ENCODE results near the gene MYL4.
"Not testable (repeated sequence)": the region's sequence is repeated elsewhere in the genome, so short reads cannot be mapped to it uniquely, and the experiment has no call there.

Gene MYL4

DNA sequence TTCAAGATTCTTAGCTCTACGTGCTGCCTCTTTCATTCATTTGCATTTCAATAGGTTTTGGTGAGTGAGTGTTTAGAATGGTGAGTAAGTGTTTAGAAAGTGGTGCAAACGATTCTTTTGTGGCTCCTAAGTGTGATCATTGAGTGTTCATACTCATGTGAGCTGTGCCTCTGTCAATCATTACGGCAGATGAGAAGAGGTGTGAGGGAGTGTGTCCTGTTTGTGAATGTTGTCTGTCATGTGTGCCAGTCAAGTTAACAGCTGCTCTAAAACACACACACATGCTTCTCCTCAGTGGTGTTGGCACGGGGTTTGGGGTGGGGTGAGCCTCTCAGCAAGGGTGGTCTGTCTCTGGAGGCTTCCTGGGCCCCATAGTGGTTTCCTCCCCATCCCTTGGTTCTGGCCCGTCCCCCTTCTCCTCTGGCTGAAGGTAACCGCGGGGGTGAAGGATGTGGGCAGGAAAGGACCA is 11.4 kb downstream of the MYL4 start:
- DNase-seq (ENCODE audit: insufficient read length, low spot score) (no peak), FAIRE-seq (no peak)
- no peak for TF ChIP-seq POLR2A (IDR thresholded peaks at IDR 0.05; ENCODE audit: low read depth, low read length)

GRCh38 chr17:47221154-47221553 is 12.0 kb downstream of the MYL4 start:
- no peak for FAIRE-seq
- no peak for DNase-seq (ENCODE audit: insufficient read length, low spot score)
- TF ChIP-seq POLR2A (IDR thresholded peaks at IDR 0.05; ENCODE audit: low read depth, low read length) = no peak

GRCh38 chr17:47222047-47222446 is 12.9 kb downstream of the MYL4 start:
- TF ChIP-seq POLR2A (IDR thresholded peaks at IDR 0.05; ENCODE audit: low read depth, low read length) = no peak
- DNase-seq (ENCODE audit: insufficient read length, low spot score) (no peak), FAIRE-seq (no peak)

- DNase-seq (ENCODE audit: insufficient read length, low spot score) (no peak), FAIRE-seq (no peak)
- TF ChIP-seq POLR2A (IDR thresholded peaks at IDR 0.05; ENCODE audit: low read depth, low read length) = no peak
Observed at GRCh38 chr17:47223007-47223406, 13.9 kb downstream of the MYL4 start.

DNA sequence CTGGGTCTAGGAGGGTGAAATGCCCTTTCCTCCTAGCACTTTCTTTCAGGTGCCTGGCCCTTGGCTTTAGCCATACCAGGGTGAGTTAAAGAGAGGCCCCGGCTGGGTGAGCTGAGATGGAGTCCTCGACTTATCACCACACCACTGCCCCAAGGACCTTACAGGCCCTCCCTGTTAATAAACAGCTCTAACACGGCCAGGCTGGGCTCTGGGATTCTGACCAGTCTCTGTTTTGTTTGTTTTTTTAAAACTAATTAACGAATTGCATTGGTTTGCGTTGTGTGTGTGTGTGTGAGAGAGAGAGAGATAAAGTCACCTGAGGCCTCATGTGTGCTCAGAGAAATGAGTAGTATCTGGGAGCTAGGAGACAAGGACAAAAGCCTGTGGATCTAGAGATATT is 14.3 kb downstream of the MYL4 start:
- no peak for FAIRE-seq
- no peak for DNase-seq (ENCODE audit: insufficient read length, low spot score)
- no peak for TF ChIP-seq POLR2A (IDR thresholded peaks at IDR 0.05; ENCODE audit: low read depth, low read length)

- not testable (repeated sequence) for FAIRE-seq; DNase-seq (ENCODE audit: insufficient read length, low spot score)
Observed at GRCh38 chr17:47224077-47224476, 14.9 kb downstream of the MYL4 start.

- DNase-seq (ENCODE audit: insufficient read length, low spot score) (no peak), FAIRE-seq (no peak)
- TF ChIP-seq POLR2A (IDR thresholded peaks at IDR 0.05; ENCODE audit: low read depth, low read length) = no peak
Observed at GRCh38 chr17:47224966-47225365, 15.8 kb downstream of the MYL4 start.

- FAIRE-seq (peak; percentile 90), DNase-seq (ENCODE audit: insufficient read length, low spot score) (peak; percentile 74)
- no peak for TF ChIP-seq POLR2A (IDR thresholded peaks at IDR 0.05; ENCODE audit: low read depth, low read length)
Observed at GRCh38 chr17:47225436-47225858, 16.3 kb downstream of the MYL4 start.

- DNase-seq (ENCODE audit: insufficient read length, low spot score) (no peak), FAIRE-seq (no peak)
- TF ChIP-seq POLR2A (IDR thresholded peaks at IDR 0.05; ENCODE audit: low read depth, low read length) = no peak
Observed at GRCh38 chr17:47225911-47226688, 17.0 kb downstream of the MYL4 start.

- FAIRE-seq (no peak), DNase-seq (ENCODE audit: insufficient read length, low spot score) (no peak)
- no peak for TF ChIP-seq POLR2A (IDR thresholded peaks at IDR 0.05; ENCODE audit: low read depth, low read length)
Observed at GRCh38 chr17:47227862-47228261, 18.7 kb downstream of the MYL4 start.

DNA sequence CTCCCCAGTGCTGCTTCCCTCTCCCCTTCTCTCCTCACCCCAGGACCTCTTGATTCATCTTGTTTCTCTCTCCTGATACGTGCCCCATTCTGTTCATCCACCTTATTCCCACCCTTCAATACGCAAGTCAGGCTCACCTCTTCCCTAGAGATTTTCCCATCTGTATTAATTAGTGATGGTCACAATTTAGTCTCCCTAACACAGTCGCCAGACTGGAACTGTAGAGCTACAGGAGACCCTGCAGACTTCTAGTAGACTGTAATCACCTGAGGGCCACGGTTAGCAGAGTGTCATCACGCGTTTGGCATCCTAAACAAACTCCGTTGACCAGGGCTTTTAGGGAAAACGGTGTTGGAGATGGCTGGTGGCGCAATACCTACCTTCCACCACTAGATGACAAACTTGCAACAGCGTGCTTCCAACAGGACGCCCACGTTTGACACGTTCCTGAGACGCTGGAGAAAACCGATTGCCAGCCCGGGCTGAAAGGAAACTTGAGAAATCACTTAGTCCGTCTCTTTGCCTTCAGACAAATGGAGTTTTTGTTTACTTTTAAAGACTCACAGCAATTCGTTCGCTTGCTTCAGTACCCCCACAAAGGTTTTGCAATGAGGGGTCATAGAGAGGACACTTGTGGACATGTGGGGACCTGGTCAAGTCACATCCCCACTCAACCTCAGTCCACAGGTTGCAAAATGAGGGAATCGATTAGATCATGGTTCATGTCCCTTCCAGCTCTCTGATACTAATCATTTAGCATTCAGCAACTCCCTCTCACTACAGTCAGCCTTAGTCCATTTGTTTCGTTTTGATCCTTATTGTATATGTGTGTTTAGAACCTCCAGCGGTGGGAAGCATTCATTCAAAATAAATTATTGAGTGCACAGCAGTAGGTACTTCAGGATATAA is 20.6 kb downstream of the MYL4 start:
- peak; percentile 82 for FAIRE-seq
- peak; percentile 68 for DNase-seq (ENCODE audit: insufficient read length, low spot score)
- no peak for TF ChIP-seq POLR2A (IDR thresholded peaks at IDR 0.05; ENCODE audit: low read depth, low read length)

- FAIRE-seq (no peak), DNase-seq (ENCODE audit: insufficient read length, low spot score) (no peak)
- TF ChIP-seq POLR2A (IDR thresholded peaks at IDR 0.05; ENCODE audit: low read depth, low read length) = no peak
Observed at GRCh38 chr17:47230864-47231263, 21.7 kb downstream of the MYL4 start.

DNA sequence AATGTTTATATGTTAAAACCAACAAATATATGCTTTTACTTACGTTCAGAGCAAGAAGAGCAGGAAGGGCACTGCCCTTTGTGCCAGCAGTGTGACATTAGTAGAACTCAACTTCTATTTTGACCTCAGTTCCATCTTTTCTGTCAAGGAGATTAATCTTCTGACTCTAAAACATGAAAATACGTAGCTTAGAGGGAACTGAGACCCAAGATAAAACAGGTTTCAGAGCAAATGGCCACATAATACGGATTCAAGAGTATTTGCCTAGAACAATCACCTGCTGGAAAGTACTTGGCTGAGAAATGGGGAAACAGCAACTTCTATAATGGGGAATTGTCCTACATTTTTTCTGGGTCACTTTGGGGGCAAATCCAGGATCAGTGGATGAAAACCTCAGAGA is 22.2 kb downstream of the MYL4 start:
- DNase-seq (ENCODE audit: insufficient read length, low spot score) (no peak), FAIRE-seq (no peak)
- TF ChIP-seq POLR2A (IDR thresholded peaks at IDR 0.05; ENCODE audit: low read depth, low read length) = no peak

- TF ChIP-seq POLR2A (IDR thresholded peaks at IDR 0.05; ENCODE audit: low read depth, low read length) = no peak
- FAIRE-seq = no peak
- DNase-seq (ENCODE audit: insufficient read length, low spot score) = no peak
Observed at GRCh38 chr17:47231866-47232265, 22.7 kb downstream of the MYL4 start.

All from H54 (cell line).